Ishikawa (cell line): Measurements from ENCODE around the gene TMEM212.

Source experiments
- CEBPB ChIP-seq: IDR thresholded peaks from 2 replicates; pipeline ENCODE4 v1.6.1; 2012
- CREB1 ChIP-seq: IDR thresholded peaks from 2 replicates; pipeline ENCODE4 v1.6.1; 2012; ENCODE audit warnings: low read depth
- EGR1 ChIP-seq: IDR thresholded peaks from 2 replicates; pipeline ENCODE4 v1.6.1; 2012
- EP300 ChIP-seq: IDR thresholded peaks from 2 replicates; pipeline ENCODE4 v1.6.1; 2012; ENCODE audit warnings: borderline replicate concordance
- FOXM1 ChIP-seq: IDR thresholded peaks from 2 replicates; pipeline ENCODE4 v1.6.1; 2012; ENCODE audit warnings: low read depth, borderline replicate concordance
- NFIC ChIP-seq: IDR thresholded peaks from 2 replicates; pipeline ENCODE4 v1.6.1; 2012
- RAD21 ChIP-seq: IDR thresholded peaks from 2 replicates; pipeline ENCODE4 v1.6.1; 2012; ENCODE audit warnings: low read depth
- REST ChIP-seq: IDR thresholded peaks from 2 replicates; pipeline ENCODE4 v1.6.1; 2012; ENCODE audit warnings: low read depth, mild to moderate bottlenecking
- TAF1 ChIP-seq: IDR thresholded peaks from 2 replicates; pipeline ENCODE4 v1.6.1; 2012; ENCODE audit warnings: low read depth, mild to moderate bottlenecking
- TCF12 ChIP-seq: IDR thresholded peaks from 2 replicates; pipeline ENCODE4 v1.6.1; 2012; ENCODE audit warnings: low read depth
- TEAD4 ChIP-seq: IDR thresholded peaks from 2 replicates; pipeline ENCODE4 v1.6.1; 2012
- USF1 ChIP-seq: IDR thresholded peaks from 2 replicates; pipeline ENCODE4 v1.6.1; 2012
- YY1 ChIP-seq: IDR thresholded peaks from 2 replicates; pipeline ENCODE4 v1.6.1; 2012; ENCODE audit warnings: low read depth
- ZBTB7A ChIP-seq: IDR thresholded peaks from 2 replicates; pipeline ENCODE4 v1.6.1; 2012; ENCODE audit warnings: low read depth
- TF ChIP-seq, protein P1 (sequence below): IDR thresholded peaks from 2 replicates; pipeline ENCODE4 v1.6.1; 2012

The TMEM212 gene

DNA sequence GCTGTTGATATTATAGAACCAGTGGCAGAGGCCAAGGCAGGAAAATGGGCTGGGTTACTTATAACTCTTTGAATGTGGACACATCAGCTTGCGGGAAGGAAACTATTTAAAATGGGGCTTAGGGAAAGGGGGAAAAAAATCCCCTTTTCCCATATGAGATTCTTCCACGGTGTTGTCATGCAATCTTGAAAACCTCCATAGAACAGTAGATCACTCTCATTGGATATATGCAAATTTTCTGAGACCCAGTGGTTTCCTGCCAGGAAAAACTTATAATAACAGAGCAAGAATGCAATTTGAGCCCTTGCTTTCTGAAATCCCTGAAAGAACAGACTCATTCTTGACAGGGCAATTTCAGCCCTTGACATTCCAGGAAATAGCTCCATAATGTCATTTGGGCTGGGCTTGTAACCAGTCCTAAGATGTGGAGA, 31.1 kb downstream of the TMEM212 start:
- TF ChIP-seq TEAD4 = peak; percentile 95
- TF ChIP-seq REST = no peak
- TF ChIP-seq USF1 = no peak
- peak; percentile 89 for TF ChIP-seq EP300
- peak; percentile 73; the same call in 1 of the 2 replicates for TF ChIP-seq FOXM1
- TF ChIP-seq YY1 = peak; percentile 51; the same call in 1 of the 2 replicates
- peak; percentile 71 for TF ChIP-seq NFIC
- TF ChIP-seq, protein P1, sequence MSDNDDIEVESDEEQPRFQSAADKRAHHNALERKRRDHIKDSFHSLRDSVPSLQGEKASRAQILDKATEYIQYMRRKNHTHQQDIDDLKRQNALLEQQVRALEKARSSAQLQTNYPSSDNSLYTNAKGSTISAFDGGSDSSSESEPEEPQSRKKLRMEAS = peak; percentile 54
- peak; percentile 76 for TF ChIP-seq TAF1
- TF ChIP-seq CREB1 = no peak
- no peak; the same call in 1 of the 2 replicates for TF ChIP-seq RAD21
- TF ChIP-seq TCF12 = peak; percentile 75; the same call in 1 of the 2 replicates
- peak; percentile 63; the same call in 1 of the 2 replicates for TF ChIP-seq CEBPB

DNA sequence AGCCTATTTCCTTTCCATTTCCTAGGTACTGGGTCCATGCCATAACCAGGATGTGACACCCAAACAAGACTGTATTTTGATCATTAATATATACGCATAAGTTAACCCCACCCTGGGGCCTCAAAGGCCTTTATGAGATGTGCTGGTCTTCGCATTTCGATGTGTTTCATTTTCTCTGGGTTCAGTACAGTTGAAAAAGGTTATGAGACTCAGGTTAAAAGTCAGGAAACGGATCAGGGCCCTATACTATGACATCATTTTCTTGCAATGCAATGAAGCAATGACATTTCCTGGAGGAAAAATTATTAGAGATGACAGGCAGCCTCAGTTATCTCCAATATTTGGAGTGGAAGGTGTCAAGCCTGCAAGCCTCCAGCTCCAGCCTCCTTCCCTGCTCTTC, 31.7 kb downstream of the TMEM212 start:
- TF ChIP-seq YY1 (no peak), CREB1 (no peak), TEAD4 (peak; percentile 64), CEBPB (peak; percentile 39; the same call in 1 of the 2 replicates), EP300 (no peak), EGR1 (no peak)
- TF ChIP-seq, protein P1 = 0 out of 2 replicates have a peak, but pooled peaks have one; percentile 2

GRCh38 chr3:171875923-171876412, 32.8 kb downstream of the TMEM212 start:
- no peak for TF ChIP-seq CEBPB
- no peak for TF ChIP-seq RAD21
- TF ChIP-seq ZBTB7A = no peak
- TF ChIP-seq TCF12 = no peak
- no peak; the same call in 1 of the 2 replicates for TF ChIP-seq TEAD4
- TF ChIP-seq, protein P1 = no peak
- TF ChIP-seq REST = no peak
- no peak for TF ChIP-seq EP300
- TF ChIP-seq EGR1 = no peak
- no peak for TF ChIP-seq USF1
- no peak for TF ChIP-seq TAF1
- TF ChIP-seq NFIC = no peak
- TF ChIP-seq FOXM1 = no peak
- TF ChIP-seq YY1 = no peak
- no peak for TF ChIP-seq CREB1

GRCh38 chr3:171876680-171877147, 33.6 kb downstream of the TMEM212 start:
- peak; percentile 72; the same call in 1 of the 2 replicates for TF ChIP-seq EP300
- no peak for TF ChIP-seq CEBPB
- no peak for TF ChIP-seq TAF1
- no peak for TF ChIP-seq CREB1
- TF ChIP-seq, protein P1 = peak; percentile 37; the same call in 1 of the 2 replicates
- no peak for TF ChIP-seq USF1
- no peak for TF ChIP-seq YY1
- TF ChIP-seq REST = no peak
- TF ChIP-seq TEAD4 = peak; percentile 61
- no peak; the same call in 1 of the 2 replicates for TF ChIP-seq FOXM1
- TF ChIP-seq TCF12 = no peak
- no peak for TF ChIP-seq RAD21
- TF ChIP-seq EGR1 = no peak
- TF ChIP-seq NFIC = peak; percentile 47; the same call in 1 of the 2 replicates
- no peak for TF ChIP-seq ZBTB7A
